Left kidney (tissue), 8 donors: ENCODE data around the gene S100A6. TPM values are rescaled to one million over a fixed set of nuclear protein-coding genes. Genes with fewer than 3 reads are reported as not detected.
"Not testable (repeated sequence)": the region's sequence is repeated elsewhere in the genome, so short reads cannot be mapped to it uniquely, and the experiment has no call there.

Source experiments
- DNase-seq: peaks from one replicate; pipeline ENCODE4 v3.0.0-alpha.2; 2013
- long read RNA-seq, 8 donors: transcript quantifications; one replicate each; lab custom pipeline, GENCODE V29; 2026
- polyA plus RNA-seq: library from polyadenylated mRNA; unstranded; fragments of 120-200 nt; gene quantifications from one replicate; pipeline ENCODE4 v1.2.1, GENCODE V29; 2013; ENCODE audit not compliant: insufficient read length

S100A6 gene
- polyA plus RNA-seq, result 182 TPM
- long read RNA-seq, donor 1, transcript S100A6-205 (3 exons, 673 nt), result minor isoform, 5 of 803 reads
- long read RNA-seq, donor 1, transcript S100A6-201 (3 exons, 665 nt), result major isoform, 263 of 803 reads
- long read RNA-seq, donor 1, partial matches to known transcripts, result 529 of 803 reads
- long read RNA-seq, donor 1, other reads (novel, unspliced or antisense), result 5 of 803 reads
- long read RNA-seq, donor 2, transcript S100A6-205 (3 exons, 673 nt), result minor isoform, 7 of 608 reads
- long read RNA-seq, donor 2, transcript S100A6-201 (3 exons, 665 nt), result major isoform, 251 of 608 reads
- long read RNA-seq, donor 2, partial matches to known transcripts, result 341 of 608 reads
- long read RNA-seq, donor 2, other reads (novel, unspliced or antisense), result 5 of 608 reads
- long read RNA-seq, donor 3, transcript S100A6-201 (3 exons, 665 nt), result major isoform, 187 of 495 reads
- long read RNA-seq, donor 3, partial matches to known transcripts, result 296 of 495 reads
- long read RNA-seq, donor 3, other reads (novel, unspliced or antisense), result 5 of 495 reads
- long read RNA-seq, donor 4, transcript S100A6-201 (3 exons, 665 nt), result major isoform, 66 of 213 reads
- long read RNA-seq, donor 4, partial matches to known transcripts, result 146 of 213 reads
- long read RNA-seq, donor 4, other reads (novel, unspliced or antisense), result 0 of 213 reads
- long read RNA-seq, donor 5, transcript S100A6-204 (2 exons, 311 nt), result minor isoform, 11 of 1,729 reads
- long read RNA-seq, donor 5, transcript S100A6-201 (3 exons, 665 nt), result major isoform, 599 of 1,729 reads
- long read RNA-seq, donor 5, transcript S100A6-205 (3 exons, 673 nt), result minor isoform, 18 of 1,729 reads
- long read RNA-seq, donor 5, partial matches to known transcripts, result 1,080 of 1,729 reads
- long read RNA-seq, donor 5, other reads (novel, unspliced or antisense), result 20 of 1,729 reads
- long read RNA-seq, donor 6, transcript S100A6-204 (2 exons, 311 nt), result minor isoform, 7 of 626 reads
- long read RNA-seq, donor 6, transcript S100A6-201 (3 exons, 665 nt), result major isoform, 222 of 626 reads
- long read RNA-seq, donor 6, partial matches to known transcripts, result 395 of 626 reads
- long read RNA-seq, donor 6, other reads (novel, unspliced or antisense), result 0 of 626 reads
- long read RNA-seq, donor 7, transcript S100A6-201 (3 exons, 665 nt), result major isoform, 396 of 1,011 reads
- long read RNA-seq, donor 7, transcript S100A6-205 (3 exons, 673 nt), result minor isoform, 6 of 1,011 reads
- long read RNA-seq, donor 7, transcript S100A6-204 (2 exons, 311 nt), result minor isoform, 6 of 1,011 reads
- long read RNA-seq, donor 7, partial matches to known transcripts, result 580 of 1,011 reads
- long read RNA-seq, donor 7, other reads (novel, unspliced or antisense), result 23 of 1,011 reads
- long read RNA-seq, donor 8, transcript S100A6-201 (3 exons, 665 nt), result major isoform, 118 of 279 reads
- long read RNA-seq, donor 8, partial matches to known transcripts, result 157 of 279 reads
- long read RNA-seq, donor 8, other reads (novel, unspliced or antisense), result 0 of 279 reads

GRCh38 chr1:153535242-153536011 lies at the start of gene S100A6:
Gene S100A6, minus strand, starts transcription at chr1:153535991. Its CDS starts 652 bp downstream, at chr1:153535339.
- DNase-seq, result no peak

- DNase-seq, result no peak
These were observed 49.2 kb upstream of the S100A6 start for GRCh38 chr1:153585006-153585405.

GRCh38 chr1:153583976-153584375 lies 48.2 kb upstream of the S100A6 start:
- no peak for DNase-seq

- DNase-seq, result not testable (repeated sequence)
These were observed 47.7 kb upstream of the S100A6 start for GRCh38 chr1:153583514-153583913.

GRCh38 chr1:153582836-153583235 lies 47.0 kb upstream of the S100A6 start:
- not testable (repeated sequence) for DNase-seq

GRCh38 chr1:153578936-153579335 lies 43.1 kb upstream of the S100A6 start:
- DNase-seq, result no peak

GRCh38 chr1:153578490-153578889 lies 42.7 kb upstream of the S100A6 start:
- DNase-seq, result no peak

GRCh38 chr1:153577624-153578051 lies 41.8 kb upstream of the S100A6 start:
- no peak for DNase-seq

GRCh38 chr1:153577138-153577537 lies 41.3 kb upstream of the S100A6 start:
- no peak for DNase-seq

GRCh38 chr1:153575497-153575896 lies 39.7 kb upstream of the S100A6 start:
- DNase-seq, result not testable (repeated sequence)

- DNase-seq, result not testable (repeated sequence)
These were observed 39.3 kb upstream of the S100A6 start for GRCh38 chr1:153575081-153575491.

GRCh38 chr1:153573351-153573750 lies 37.6 kb upstream of the S100A6 start:
- no peak for DNase-seq

GRCh38 chr1:153572569-153573015 lies 36.8 kb upstream of the S100A6 start:
- peak; percentile 71 for DNase-seq

GRCh38 chr1:153571706-153572105 lies 35.9 kb upstream of the S100A6 start:
- DNase-seq, result no peak

GRCh38 chr1:153570874-153571273 lies 35.1 kb upstream of the S100A6 start:
- no peak for DNase-seq

GRCh38 chr1:153569465-153569864 lies 33.7 kb upstream of the S100A6 start:
- DNase-seq, result no peak

GRCh38 chr1:153568367-153569099 lies 32.7 kb upstream of the S100A6 start:
- peak; percentile 88 for DNase-seq

- no peak for DNase-seq
These were observed 32.0 kb upstream of the S100A6 start for GRCh38 chr1:153567621-153568366.
